SH-SY5Y (cell line): Measurements from ENCODE around the gene ATRAID.
A peak's percentile ranks its signal among the peaks of the same experiment; 100 is the strongest.

Experiments used
- GATA2 ChIP-seq: IDR thresholded peaks from 2 replicates; pipeline ENCODE4 v1.6.1; 2011; ENCODE audit warnings: mild to moderate bottlenecking, low read depth, low read length
- GATA3 ChIP-seq: IDR thresholded peaks from 2 replicates; pipeline ENCODE4 v1.6.1; 2011; ENCODE audit warnings: low read depth, mild to moderate bottlenecking, low read length, moderate library complexity

ATRAID gene

DNA sequence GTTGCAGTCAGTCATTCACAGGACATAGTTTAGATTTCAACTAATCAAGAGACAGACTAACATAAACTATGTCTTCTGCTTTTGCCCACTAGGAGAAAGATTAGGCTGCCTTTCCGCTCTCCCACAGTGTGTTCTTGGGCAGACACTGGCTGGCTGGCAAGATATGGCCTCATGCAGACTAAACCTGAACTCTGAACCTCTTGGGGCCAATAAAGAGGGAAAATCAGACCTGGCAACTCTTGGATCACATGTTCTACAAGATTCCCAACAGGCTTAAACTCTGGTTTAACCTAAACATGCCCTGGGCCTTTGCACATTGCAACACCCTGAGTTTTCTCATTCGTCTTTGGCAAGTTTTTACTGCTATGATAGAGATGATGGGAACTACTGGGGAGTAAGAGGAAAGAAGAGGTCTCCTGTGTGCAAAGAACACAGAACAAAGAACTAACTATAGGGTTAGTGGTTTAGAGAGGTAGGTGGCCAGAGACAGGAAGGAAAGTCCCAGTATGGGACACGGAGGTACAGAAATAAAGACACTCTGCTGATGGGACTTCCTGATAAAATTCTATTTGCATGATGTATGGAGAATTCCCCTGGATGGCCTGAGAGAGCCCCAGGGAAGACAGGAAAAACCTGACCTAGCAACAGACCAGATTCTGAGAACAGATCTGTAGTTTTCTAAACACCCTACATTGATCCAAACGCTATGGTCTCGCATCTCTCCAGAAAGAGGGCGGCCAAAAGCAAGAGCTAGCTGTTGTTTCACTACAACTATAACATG lies 2.0 kb upstream of the ATRAID start:
- no peak for TF ChIP-seq GATA3
- TF ChIP-seq GATA2 = no peak

DNA sequence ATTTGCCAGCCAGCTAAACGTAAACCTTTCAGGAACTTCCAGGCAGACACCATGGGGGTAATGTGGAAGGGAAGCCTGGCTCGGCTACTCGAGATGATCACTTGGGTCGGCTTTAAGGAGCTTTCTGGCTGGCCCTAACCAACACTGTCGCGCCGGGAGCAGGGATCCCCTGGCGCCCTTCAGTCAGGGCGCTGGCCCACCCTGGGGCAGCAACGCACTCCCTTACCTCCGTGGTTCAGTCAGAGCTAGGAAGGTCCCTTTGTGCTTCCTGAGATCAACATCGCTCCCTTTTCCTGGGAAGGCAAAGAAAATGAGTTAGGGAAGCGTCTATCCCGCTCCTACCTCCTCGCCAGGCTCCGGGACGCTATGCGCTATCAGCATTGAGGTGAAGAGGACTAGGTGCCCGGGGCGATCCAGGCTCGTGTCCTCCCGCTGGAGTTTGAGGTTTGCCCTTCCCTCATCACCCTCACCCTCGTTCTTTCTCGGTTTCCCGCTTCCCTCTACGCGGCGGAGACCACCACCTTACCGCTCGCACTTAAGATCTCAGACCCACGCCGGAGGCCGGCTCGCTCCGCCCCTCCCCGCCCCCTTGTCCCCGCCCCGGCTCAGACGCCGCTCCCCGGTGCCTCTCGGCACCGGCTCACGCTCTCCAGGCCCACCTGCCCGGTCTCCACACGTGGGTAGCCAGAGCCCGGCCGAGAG lies 449 bp upstream of the ATRAID start:
- no peak for TF ChIP-seq GATA3
- no peak for TF ChIP-seq GATA2

DNA sequence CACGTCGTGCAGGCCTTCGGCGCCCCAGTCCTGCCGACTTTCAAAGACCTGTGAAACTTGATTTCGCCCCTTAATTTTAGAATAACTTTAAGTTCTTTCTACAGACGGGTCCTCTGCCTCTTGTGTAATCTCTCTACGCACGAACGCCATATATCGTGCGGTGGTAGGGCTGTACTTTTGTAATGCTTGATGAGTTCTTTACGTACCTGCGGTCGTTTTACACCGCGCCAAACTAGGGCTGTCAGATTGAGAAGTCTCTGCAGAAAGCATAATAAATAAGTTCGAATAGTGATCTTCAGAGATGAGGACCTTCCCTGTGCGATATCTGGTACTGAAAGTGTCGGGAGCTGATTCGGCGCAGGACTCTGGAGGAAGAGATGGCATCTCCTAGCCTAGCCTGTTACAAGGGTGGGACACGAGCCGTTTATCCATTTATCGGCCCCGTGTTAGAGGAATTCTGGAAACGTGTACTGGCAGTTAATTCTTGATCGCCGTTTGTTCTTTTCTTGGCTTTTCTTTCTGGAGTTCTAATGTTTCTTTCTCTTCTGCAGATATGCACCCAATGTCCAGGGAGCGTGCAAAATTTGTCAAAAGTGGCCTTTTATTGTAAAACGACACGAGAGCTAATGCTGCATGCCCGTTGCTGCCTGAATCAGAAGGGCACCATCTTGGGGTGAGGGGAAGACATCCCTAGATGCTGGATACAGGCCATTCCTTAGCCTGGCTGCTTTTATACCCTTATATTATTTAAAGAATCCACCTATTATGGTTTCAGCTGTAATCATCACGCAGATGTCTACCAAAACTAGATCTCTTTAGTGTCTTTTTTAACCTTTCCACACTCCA lies 1.0 kb downstream of the ATRAID start:
- TF ChIP-seq GATA2 (peak; percentile 51; the same call in 1 of the 2 replicates), GATA3 (no peak)

DNA sequence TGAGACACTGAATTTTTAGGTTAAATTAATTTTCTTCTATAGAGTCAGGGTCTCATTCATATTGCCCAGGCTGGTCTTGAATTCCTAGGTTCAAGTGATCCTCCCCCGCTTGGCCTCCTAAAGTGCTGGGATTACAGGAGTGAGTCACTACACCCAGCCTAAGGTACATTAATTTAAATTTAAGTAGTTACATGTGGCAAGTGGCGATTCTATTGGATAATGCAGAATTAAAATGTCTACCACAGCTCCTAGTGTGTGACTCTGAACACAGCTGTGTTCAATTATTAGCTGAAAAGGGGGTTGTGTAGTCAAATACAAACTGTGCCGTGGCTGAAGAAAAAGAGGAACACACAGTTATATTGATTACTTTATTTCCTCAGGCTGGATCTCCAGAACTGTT lies 3.1 kb downstream of the ATRAID start:
- no peak for TF ChIP-seq GATA3
- TF ChIP-seq GATA2 = no peak

DNA sequence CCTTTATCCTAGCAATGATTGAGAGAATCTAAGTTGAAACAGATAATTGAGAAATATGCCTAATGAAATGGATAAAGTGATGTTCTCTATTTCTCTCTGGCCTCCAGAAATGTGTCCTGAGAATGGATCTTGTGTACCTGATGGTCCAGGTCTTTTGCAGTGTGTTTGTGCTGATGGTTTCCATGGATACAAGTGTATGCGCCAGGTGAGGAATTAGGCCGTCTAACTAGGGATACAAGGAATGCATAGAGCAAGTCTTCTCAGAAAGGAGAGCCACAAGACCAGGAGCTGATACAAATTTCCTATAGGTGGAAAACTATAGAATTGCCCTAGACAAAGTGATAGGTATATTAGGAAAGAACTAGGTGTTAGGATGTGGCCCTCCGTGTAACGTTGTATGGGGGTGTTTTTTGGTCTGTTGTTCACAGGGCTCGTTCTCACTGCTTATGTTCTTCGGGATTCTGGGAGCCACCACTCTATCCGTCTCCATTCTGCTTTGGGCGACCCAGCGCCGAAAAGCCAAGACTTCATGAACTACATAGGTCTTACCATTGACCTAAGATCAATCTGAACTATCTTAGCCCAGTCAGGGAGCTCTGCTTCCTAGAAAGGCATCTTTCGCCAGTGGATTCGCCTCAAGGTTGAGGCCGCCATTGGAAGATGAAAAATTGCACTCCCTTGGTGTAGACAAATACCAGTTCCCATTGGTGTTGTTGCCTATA lies 4.7 kb downstream of the ATRAID start:
- TF ChIP-seq GATA2 (no peak), GATA3 (no peak)

DNA sequence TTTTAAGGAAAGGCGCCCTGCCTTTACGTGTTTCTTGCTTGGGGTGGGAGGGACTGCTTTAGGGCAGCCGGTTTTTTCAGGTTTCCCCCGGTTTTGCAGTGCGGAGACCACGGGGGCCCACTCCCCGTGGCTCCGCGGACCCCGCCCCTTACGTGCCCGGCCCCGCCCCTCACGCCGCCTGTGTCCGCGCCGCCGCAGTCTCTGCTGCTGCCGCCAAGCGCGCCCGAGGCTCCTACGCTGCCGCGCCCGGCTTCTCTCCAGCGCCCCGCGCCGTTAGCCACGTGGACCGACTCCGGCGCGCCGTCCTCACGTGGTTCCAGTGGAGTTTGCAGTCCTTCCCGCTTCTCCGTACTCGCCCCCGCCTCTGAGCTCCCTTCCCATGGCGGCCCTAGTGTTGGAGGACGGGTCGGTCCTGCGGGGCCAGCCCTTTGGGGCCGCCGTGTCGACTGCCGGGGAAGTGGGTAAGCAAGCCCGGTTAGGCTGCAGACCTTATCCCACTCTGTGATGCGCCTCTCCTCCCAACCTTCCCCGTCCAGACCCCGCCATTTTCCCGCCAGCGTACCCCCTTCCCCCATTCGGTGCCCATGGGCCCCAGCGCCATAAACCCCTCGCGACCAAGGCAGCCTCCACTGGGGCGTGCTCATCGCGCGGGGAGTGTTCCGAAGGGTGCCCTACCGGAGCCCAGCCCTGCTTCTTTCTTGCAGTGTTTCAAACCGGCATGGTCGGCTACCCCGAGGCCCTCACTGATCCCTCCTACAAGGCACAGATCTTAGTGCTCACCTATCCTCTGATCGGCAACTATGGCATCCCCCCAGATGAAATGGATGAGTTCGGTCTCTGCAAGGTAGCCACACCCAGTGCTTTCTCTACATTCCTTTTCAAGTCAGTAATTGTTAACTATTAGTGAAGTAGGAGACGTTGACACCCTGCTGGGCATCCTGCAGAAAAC lies 5.6 kb downstream of the ATRAID start, which contains the start of gene CAD:
Gene CAD (plus strand): TSS at position 197 of the 949 bp plus-strand sequence. CDS start 183 bp downstream, at position 380.
- TF ChIP-seq GATA3 (no peak), GATA2 (no peak)

DNA sequence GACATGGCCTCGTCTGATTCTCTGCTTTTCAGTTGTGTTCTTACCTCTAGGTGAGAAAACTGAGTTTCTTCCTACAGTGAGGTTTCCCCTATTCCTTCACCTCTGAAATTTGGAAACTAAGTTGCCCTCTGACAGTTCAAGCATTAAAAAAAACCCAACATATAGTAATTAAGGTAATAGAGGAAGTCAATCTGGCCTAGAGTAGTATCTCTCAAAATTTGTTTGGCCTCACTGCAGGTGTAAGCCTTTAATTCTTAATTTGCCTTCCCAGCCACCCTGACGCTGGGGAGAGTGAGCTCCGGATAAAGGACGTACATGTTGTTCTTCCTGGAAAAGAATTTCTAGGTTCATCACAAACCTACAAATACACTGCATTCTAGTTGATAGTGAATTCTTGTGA lies 6.8 kb downstream of the ATRAID start:
- TF ChIP-seq GATA3 (no peak), GATA2 (no peak)

DNA sequence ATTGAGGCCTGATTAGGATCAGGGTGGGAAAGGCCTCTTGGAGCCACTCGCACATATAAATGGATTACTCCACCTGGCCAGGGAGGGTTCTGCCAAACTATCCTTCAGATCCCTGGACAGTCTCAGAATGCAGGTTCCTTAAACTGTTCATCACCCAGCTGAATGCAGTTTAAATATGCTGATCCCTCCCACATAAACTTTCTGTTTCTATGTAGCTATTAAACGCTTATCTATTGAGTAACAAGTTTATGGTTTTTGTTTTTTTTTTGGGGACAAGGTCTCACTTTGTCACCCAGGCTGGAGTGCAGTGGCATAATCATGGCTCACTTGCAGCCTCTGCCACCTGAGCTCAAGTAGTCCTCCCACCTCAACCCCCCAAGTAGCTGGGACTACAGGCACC lies 7.2 kb downstream of the ATRAID start:
- TF ChIP-seq GATA3 = no peak; the same call in 1 of the 2 replicates
- no peak for TF ChIP-seq GATA2

DNA sequence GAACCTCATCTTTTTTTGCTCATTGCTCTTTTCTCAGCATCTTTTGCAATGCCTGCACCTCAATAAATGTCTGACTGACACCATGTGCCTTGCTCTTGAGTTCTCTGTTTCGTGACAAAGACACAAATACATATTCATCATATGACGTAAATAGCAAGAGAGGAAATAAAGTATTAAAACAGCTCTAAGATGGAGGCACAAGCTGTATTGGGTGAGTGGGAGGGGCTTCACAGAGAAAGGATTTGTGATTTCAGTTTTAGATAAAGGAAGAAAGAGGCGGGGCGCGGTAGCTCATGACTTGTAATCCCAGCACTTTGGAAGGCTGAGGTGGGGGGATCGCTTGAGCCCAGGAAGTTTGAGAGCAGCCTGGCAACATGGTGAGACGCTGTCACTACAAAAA lies 8.2 kb downstream of the ATRAID start:
- TF ChIP-seq GATA3 (no peak), GATA2 (no peak)

DNA sequence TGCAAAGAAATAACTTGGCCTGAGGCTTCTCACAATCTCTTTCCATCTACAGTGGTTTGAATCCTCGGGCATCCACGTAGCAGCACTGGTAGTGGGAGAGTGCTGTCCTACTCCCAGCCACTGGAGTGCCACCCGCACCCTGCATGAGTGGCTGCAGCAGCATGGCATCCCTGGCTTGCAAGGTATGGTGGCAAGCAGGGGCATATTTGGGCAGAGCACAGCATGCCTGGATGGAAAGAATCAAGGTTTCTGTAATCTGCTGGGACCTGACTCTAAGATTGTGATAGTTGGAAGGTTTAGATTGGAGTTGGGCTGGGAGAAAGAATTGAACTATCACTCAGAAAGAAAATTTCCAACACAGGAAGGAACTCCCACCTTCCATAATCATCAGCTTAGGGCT lies 9.3 kb downstream of the ATRAID start:
- no peak for TF ChIP-seq GATA3
- TF ChIP-seq GATA2 = no peak

DNA sequence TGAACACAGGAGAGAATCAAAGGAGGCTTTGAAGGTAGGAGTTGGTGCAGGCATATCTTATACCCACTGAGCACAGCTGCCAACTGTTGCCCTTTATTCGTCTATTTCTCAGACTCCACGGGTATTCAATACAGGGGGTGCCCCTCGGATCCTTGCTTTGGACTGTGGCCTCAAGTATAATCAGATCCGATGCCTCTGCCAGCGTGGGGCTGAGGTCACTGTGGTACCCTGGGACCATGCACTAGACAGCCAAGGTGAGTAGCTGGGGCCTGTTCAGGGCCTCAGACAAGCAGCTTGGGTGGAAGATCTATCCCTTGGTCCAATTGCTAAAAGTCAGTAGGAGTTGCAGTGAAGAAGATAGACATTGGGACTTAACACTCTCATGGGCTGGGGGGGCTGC lies 10.6 kb downstream of the ATRAID start:
- TF ChIP-seq GATA2 = no peak
- TF ChIP-seq GATA3 = no peak

DNA sequence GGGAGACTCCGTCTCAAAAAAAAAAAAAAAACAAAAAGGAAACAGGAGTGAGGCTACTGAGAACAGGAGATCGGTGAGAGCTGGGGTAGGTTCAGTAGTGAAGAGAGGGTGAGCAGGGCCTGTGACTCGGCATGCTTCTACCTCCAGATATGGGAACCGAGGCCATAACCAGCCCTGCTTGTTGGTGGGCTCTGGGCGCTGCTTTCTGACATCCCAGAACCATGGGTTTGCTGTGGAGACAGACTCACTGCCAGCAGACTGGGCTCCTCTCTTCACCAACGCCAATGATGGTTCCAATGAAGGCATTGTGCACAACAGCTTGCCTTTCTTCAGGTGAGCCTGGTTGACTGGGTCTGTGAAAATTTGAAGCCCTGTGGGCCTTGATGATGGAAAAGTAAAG lies 11.6 kb downstream of the ATRAID start:
- no peak for TF ChIP-seq GATA2
- no peak for TF ChIP-seq GATA3
